ENCODE results near the gene LTBP4.

- no peak for TF ChIP-seq CTCF (IDR thresholded peaks at IDR 0.05)
- TF ChIP-seq POLR2A (IDR thresholded peaks at IDR 0.05) = no peak
Observed at GRCh38 chr19:40616178-40616577, 15.0 kb downstream of the LTBP4 start.
